Vagina (tissue), 2 donors: ENCODE results near the gene PHOSPHO1.
"Not testable (repeated sequence)": the region's sequence is repeated elsewhere in the genome, so short reads cannot be mapped to it uniquely, and the experiment has no call there.

ENCODE experiments used
- POLR2A ChIP-seq, 2 donors: fragments of 450-650 bp; IDR thresholded peaks; one replicate each; pipeline ENCODE4 v1.6.1; 2017; ENCODE audit warnings: antibody characterized with exemption in 2 of 2, mild to moderate bottlenecking in 2 of 2, moderate library complexity in 2 of 2
- TF ChIP-seq, protein P1 (sequence below), 3 experiments: fragments of 450-650 bp in 2 of 3; fragments of 200-600 bp in 1 of 3; sonication (generic) in 1 of 3; IDR thresholded peaks; one replicate each; pipeline ENCODE4 v1.5.1; 2017 to 2019; ENCODE audit warnings: antibody characterized with exemption in 3 of 3, mild to moderate bottlenecking in 2 of 3, moderate library complexity in 2 of 3

DNA sequence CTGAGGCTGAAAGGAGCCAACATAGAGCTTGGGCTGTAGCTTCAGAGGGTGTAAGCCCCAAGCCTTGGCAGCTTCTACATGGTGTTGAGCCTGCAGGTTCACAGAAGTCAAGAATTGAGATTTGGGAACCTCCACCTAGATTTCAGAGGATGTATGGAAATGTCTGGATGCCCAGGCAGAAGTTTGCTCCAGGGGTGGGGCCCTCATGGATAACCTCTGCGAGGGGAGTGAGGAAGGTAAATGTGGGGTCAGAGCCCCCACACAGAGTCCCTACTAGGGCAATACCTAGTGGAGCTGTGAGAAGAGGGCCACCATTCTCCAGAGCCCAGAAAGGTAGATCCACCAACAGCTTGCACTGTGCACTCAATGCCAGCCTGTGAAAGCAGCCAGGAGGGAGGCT is 45.2 kb downstream of the PHOSPHO1 start:
- TF ChIP-seq POLR2A (IDR thresholded peaks at IDR 0.05), result not testable (repeated sequence)
- TF ChIP-seq, protein P1, sequence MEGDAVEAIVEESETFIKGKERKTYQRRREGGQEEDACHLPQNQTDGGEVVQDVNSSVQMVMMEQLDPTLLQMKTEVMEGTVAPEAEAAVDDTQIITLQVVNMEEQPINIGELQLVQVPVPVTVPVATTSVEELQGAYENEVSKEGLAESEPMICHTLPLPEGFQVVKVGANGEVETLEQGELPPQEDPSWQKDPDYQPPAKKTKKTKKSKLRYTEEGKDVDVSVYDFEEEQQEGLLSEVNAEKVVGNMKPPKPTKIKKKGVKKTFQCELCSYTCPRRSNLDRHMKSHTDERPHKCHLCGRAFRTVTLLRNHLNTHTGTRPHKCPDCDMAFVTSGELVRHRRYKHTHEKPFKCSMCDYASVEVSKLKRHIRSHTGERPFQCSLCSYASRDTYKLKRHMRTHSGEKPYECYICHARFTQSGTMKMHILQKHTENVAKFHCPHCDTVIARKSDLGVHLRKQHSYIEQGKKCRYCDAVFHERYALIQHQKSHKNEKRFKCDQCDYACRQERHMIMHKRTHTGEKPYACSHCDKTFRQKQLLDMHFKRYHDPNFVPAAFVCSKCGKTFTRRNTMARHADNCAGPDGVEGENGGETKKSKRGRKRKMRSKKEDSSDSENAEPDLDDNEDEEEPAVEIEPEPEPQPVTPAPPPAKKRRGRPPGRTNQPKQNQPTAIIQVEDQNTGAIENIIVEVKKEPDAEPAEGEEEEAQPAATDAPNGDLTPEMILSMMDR (IDR thresholded peaks at IDR 0.05), result not testable (repeated sequence)
